PFSK-1 (cell line): ENCODE results near the gene MCM6.

ENCODE experiments used
- FOXP2 ChIP-seq: optimal IDR thresholded peaks from 2 replicates; pipeline ENCODE3; 2011; ENCODE audit warnings: borderline replicate concordance, control low read depth, inconsistent platforms; ENCODE audit not compliant: insufficient read depth; ENCODE audit errors: extremely low read length, extremely low read depth
- POLR2AphosphoS5 ChIP-seq: IDR thresholded peaks from 2 replicates; pipeline ENCODE4 v1.6.1; 2012; ENCODE audit warnings: low read depth, mild to moderate bottlenecking, control low read depth, low read length, moderate library complexity
- SIN3A ChIP-seq: IDR thresholded peaks from 2 replicates; pipeline ENCODE4 v1.6.1; 2012; ENCODE audit warnings: mild to moderate bottlenecking, low read length, moderate library complexity, borderline replicate concordance; ENCODE audit not compliant: insufficient read depth
- TAF1 ChIP-seq: IDR thresholded peaks from 2 replicates; pipeline ENCODE4 v1.6.1; 2012; ENCODE audit warnings: low read length, control low read depth, borderline replicate concordance; ENCODE audit not compliant: insufficient read depth
- TF ChIP-seq, protein P1 (sequence below), 2 experiments: IDR thresholded peaks; 2 replicates each; pipeline versions ENCODE4 v1.6.1 to v1.8.0; 2011 to 2012; ENCODE audit warnings: low read depth in 2 of 2, low read length in 2 of 2, control low read depth in 1 of 2, inconsistent platforms in 1 of 2, mild to moderate bottlenecking in 1 of 2, moderate library complexity in 1 of 2; ENCODE audit not compliant: insufficient read depth in 1 of 2

The MCM6 gene

DNA sequence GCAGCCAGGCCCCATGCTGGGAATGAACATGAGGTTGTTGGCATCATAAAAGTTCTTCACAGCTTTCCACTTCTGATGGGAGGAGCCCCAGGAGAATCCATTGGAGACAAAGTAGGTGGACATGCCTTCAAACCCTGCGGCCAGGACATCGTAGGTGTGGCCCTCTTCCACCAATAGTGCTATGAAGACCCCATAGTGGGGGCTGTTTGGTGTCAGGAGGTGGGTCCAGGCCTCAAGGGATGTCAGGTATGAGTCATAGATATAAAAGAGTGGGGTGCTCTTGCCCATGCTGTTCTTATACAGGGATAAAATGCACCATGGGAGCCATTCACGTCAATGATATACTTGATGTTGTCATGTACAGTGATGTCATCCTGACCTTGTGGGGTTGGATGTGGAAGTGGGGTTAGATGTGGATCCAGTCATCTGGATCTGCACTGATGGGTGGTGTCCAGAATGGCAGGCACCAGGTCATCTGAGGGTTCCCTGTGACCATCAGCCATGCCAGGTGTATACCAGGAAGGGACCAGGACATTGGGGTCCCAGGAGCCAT is 22.1 kb upstream of the MCM6 start:
- no peak for TF ChIP-seq TAF1
- no peak for TF ChIP-seq FOXP2
- TF ChIP-seq, protein P1, sequence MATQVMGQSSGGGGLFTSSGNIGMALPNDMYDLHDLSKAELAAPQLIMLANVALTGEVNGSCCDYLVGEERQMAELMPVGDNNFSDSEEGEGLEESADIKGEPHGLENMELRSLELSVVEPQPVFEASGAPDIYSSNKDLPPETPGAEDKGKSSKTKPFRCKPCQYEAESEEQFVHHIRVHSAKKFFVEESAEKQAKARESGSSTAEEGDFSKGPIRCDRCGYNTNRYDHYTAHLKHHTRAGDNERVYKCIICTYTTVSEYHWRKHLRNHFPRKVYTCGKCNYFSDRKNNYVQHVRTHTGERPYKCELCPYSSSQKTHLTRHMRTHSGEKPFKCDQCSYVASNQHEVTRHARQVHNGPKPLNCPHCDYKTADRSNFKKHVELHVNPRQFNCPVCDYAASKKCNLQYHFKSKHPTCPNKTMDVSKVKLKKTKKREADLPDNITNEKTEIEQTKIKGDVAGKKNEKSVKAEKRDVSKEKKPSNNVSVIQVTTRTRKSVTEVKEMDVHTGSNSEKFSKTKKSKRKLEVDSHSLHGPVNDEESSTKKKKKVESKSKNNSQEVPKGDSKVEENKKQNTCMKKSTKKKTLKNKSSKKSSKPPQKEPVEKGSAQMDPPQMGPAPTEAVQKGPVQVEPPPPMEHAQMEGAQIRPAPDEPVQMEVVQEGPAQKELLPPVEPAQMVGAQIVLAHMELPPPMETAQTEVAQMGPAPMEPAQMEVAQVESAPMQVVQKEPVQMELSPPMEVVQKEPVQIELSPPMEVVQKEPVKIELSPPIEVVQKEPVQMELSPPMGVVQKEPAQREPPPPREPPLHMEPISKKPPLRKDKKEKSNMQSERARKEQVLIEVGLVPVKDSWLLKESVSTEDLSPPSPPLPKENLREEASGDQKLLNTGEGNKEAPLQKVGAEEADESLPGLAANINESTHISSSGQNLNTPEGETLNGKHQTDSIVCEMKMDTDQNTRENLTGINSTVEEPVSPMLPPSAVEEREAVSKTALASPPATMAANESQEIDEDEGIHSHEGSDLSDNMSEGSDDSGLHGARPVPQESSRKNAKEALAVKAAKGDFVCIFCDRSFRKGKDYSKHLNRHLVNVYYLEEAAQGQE (IDR thresholded peaks at IDR 0.05; ENCODE audit: insufficient read depth in 1 of 2, low read depth in 2 of 2, low read length in 2 of 2), result no peak
- TF ChIP-seq POLR2AphosphoS5, result no peak
- TF ChIP-seq SIN3A, result no peak

DNA sequence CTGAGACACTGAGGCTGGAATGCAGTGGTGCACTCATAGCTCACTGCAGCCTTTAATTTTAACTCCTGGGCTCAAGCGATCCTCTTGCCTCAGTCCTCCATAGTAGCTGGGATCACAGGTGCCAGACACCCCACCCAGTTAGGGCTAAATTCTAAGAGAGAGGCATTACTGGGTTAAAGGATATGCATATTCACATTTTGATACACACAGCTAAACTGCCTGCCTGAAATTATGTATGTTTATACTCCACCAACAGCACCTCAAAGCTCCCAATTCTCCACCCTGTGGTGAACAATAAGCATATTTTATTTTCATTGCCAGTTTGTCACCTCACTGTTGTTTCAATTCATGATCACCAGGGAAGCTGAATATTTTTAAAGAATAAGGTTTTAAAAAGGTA is 18.7 kb upstream of the MCM6 start:
- TF ChIP-seq FOXP2 (no peak), POLR2AphosphoS5 (no peak), SIN3A (no peak), TAF1 (no peak)
- TF ChIP-seq, protein P1 (IDR thresholded peaks at IDR 0.05; ENCODE audit: insufficient read depth in 1 of 2, low read depth in 2 of 2, low read length in 2 of 2), result no peak

GRCh38 chr2:135893374-135893794 is 17.1 kb upstream of the MCM6 start:
- TF ChIP-seq SIN3A (no peak), TAF1 (no peak), POLR2AphosphoS5 (no peak), FOXP2 (no peak)
- TF ChIP-seq, protein P1 (IDR thresholded peaks at IDR 0.05; ENCODE audit: insufficient read depth in 1 of 2, low read depth in 2 of 2, low read length in 2 of 2), result no peak

GRCh38 chr2:135890835-135891234 is 14.6 kb upstream of the MCM6 start:
- no peak for TF ChIP-seq TAF1
- TF ChIP-seq, protein P1 (IDR thresholded peaks at IDR 0.05; ENCODE audit: insufficient read depth in 1 of 2, low read depth in 2 of 2, low read length in 2 of 2), result no peak
- TF ChIP-seq FOXP2, result no peak
- no peak for TF ChIP-seq SIN3A
- no peak for TF ChIP-seq POLR2AphosphoS5
